ENCODE data around the gene SLITRK6. TPM values are rescaled to one million over a fixed set of nuclear protein-coding genes. Genes with fewer than 3 reads are reported as not detected.

Gene SLITRK6
- total RNA-seq (2014; rRNA removed; shearing (Covaris generic)) (not detected in 2 replicates), total RNA-seq (2022) (not detected in 2 replicates), Bru-seq, nascent RNA (not detected), BruChase-seq, experiment 1, labeled RNA remaining after a 6-hour chase (not detected), BruChase-seq, experiment 2, labeled RNA remaining after a 2-hour chase (not detected)
- long read RNA-seq: 0 reads

GRCh38 chr13:85799097-85799582, at the start of gene SLITRK6:
Gene SLITRK6, minus strand, starts transcription at chr13:85799419. Its CDS starts 2,911 bp downstream, at chr13:85796508.
- Histone ChIP-seq H4K20me1 (ENCODE audit: insufficient read depth, low read length) (no peaks in the 10 kb centered on the region), H3K9me3 (ENCODE audit: low read length) (no peaks in the 10 kb centered on the region), H3K4me3 (ENCODE audit: low read depth, low read length, poor library complexity, severe bottlenecking) (no peak within 1 kb of the TSS), H3K4me1 (ENCODE audit: insufficient read depth, low read length, poor library complexity, severe bottlenecking) (no peaks in the 10 kb centered on the region), H3K27ac (ENCODE audit: low read depth, low read length, poor library complexity, severe bottlenecking) (no peak within 1 kb of the TSS), H3K4me2 (ENCODE audit: low read length) (no peak within 1 kb of the TSS), H3K36me3 (ENCODE audit: insufficient read depth, low read length) (no peaks in the 10 kb centered on the region), H2AFZ (ENCODE audit: low read length) (no peak within 1 kb of the TSS), H3K79me2 (ENCODE audit: insufficient read depth, low read depth, low read length) (no peaks in the 10 kb centered on the region), H3K9me2 (ENCODE audit: insufficient read depth, low read length) (no peaks in the 10 kb centered on the region)
- CTCF ChIA-PET (ENCODE audit: unreplicated experiment): no interaction called here
- POLR2A ChIA-PET: interaction anchor here (0.6 to 1.6 kb wide), 5 partner anchors 22 to 936 kb away, joined by 3 to 5 read pairs (median 3); no protein-coding TSS in a partner anchor
- TF ChIP-seq, protein P1, sequence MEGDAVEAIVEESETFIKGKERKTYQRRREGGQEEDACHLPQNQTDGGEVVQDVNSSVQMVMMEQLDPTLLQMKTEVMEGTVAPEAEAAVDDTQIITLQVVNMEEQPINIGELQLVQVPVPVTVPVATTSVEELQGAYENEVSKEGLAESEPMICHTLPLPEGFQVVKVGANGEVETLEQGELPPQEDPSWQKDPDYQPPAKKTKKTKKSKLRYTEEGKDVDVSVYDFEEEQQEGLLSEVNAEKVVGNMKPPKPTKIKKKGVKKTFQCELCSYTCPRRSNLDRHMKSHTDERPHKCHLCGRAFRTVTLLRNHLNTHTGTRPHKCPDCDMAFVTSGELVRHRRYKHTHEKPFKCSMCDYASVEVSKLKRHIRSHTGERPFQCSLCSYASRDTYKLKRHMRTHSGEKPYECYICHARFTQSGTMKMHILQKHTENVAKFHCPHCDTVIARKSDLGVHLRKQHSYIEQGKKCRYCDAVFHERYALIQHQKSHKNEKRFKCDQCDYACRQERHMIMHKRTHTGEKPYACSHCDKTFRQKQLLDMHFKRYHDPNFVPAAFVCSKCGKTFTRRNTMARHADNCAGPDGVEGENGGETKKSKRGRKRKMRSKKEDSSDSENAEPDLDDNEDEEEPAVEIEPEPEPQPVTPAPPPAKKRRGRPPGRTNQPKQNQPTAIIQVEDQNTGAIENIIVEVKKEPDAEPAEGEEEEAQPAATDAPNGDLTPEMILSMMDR (conservative IDR thresholded peaks at IDR 0.05; ENCODE audit: low read length): no peak
- TF ChIP-seq EZH2phosphoT487 (IDR thresholded peaks at IDR 0.05; ENCODE audit: borderline replicate concordance, low read depth, low read length): no peak
- DNase-seq (ENCODE audit: low spot score): no peak
- BruUV-seq (replicated peaks): no TSS peak
- intact Hi-C loops (cut with micrococcal nuclease; ENCODE audit: unreplicated experiment): no loop called here

- Histone ChIP-seq H3K27ac (ENCODE audit: low read depth, low read length, poor library complexity, severe bottlenecking) (no peak overlapping the region), H3K9me3 (ENCODE audit: low read length) (peaks cover 9% of the 10 kb centered on the region; the same call in 1 of the 2 replicates), H3K4me3 (ENCODE audit: low read depth, low read length, poor library complexity, severe bottlenecking) (no peak overlapping the region), H3K4me2 (ENCODE audit: low read length) (no peak overlapping the region), H2AFZ (ENCODE audit: low read length) (no peak overlapping the region), H3K4me1 (ENCODE audit: insufficient read depth, low read length, poor library complexity, severe bottlenecking) (no peaks in the 10 kb centered on the region), H4K20me1 (ENCODE audit: insufficient read depth, low read length) (no peaks in the 10 kb centered on the region), H3K79me2 (ENCODE audit: insufficient read depth, low read depth, low read length) (no peaks in the 10 kb centered on the region), H3K36me3 (ENCODE audit: insufficient read depth, low read length) (no peaks in the 10 kb centered on the region), H3K9me2 (ENCODE audit: insufficient read depth, low read length) (no peaks in the 10 kb centered on the region)
- TF ChIP-seq, protein P1 (conservative IDR thresholded peaks at IDR 0.05; ENCODE audit: low read length): no peak
- no peak for TF ChIP-seq EZH2phosphoT487 (IDR thresholded peaks at IDR 0.05; ENCODE audit: borderline replicate concordance, low read depth, low read length)
- intact Hi-C loops (cut with micrococcal nuclease; ENCODE audit: unreplicated experiment): no loop called here
- BruUV-seq (replicated peaks): no TSS peak
- ChIA-PET CTCF (ENCODE audit: unreplicated experiment) (no interaction called here), POLR2A (no interaction called here)
- DNase-seq (ENCODE audit: low spot score): no peak
Observed at GRCh38 chr13:85847012-85847411, 47.8 kb upstream of the SLITRK6 start.

DNA sequence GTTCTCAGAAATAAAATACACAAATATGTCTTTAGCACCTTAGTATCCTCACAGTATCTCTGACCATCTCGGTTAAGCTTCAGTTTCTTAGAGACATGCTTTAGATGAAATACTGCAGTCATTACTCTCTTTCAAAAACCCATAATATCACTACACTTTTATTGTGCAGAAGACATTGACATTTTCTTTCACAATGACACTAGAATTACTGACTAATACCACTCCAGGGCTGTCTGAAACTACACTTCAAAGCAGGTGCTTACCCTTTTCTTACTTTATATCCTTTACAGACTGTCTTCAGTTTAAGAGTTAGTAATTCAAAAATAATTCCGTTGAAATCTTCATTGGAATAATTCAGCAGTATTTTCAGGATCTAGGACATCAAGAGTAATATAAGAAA, 42.2 kb upstream of the SLITRK6 start:
- CTCF ChIA-PET (ENCODE audit: unreplicated experiment): no interaction called here
- BruUV-seq (replicated peaks): no TSS peak
- POLR2A ChIA-PET: interaction anchor here (0.7 kb wide), 1 partner anchor 10 kb away, joined by 3 read pairs; no protein-coding TSS in a partner anchor

More for the DNA sequence above, 42.2 kb upstream of the SLITRK6 start:
- Histone ChIP-seq H2AFZ (ENCODE audit: low read length) (no peak overlapping the region), H3K9me2 (ENCODE audit: insufficient read depth, low read length) (no peaks in the 10 kb centered on the region), H3K4me2 (ENCODE audit: low read length) (no peak overlapping the region), H3K9me3 (ENCODE audit: low read length) (no peaks in the 10 kb centered on the region; the same call in 1 of the 2 replicates), H3K36me3 (ENCODE audit: insufficient read depth, low read length) (no peaks in the 10 kb centered on the region), H4K20me1 (ENCODE audit: insufficient read depth, low read length) (no peaks in the 10 kb centered on the region), H3K4me3 (ENCODE audit: low read depth, low read length, poor library complexity, severe bottlenecking) (no peak overlapping the region), H3K79me2 (ENCODE audit: insufficient read depth, low read depth, low read length) (no peaks in the 10 kb centered on the region), H3K4me1 (ENCODE audit: insufficient read depth, low read length, poor library complexity, severe bottlenecking) (no peaks in the 10 kb centered on the region), H3K27ac (ENCODE audit: low read depth, low read length, poor library complexity, severe bottlenecking) (no peak overlapping the region)
- TF ChIP-seq, protein P1 (conservative IDR thresholded peaks at IDR 0.05; ENCODE audit: low read length): no peak
- TF ChIP-seq EZH2phosphoT487 (IDR thresholded peaks at IDR 0.05; ENCODE audit: borderline replicate concordance, low read depth, low read length): no peak
- no peak for DNase-seq (ENCODE audit: low spot score)
- intact Hi-C loops (cut with micrococcal nuclease; ENCODE audit: unreplicated experiment): no loop called here

Measured in OCI-LY7 (cell line).